Mucosa of descending colon (tissue), 3 donors: ENCODE data around the gene ZNF132. TPM values are rescaled to one million over a fixed set of nuclear protein-coding genes. Genes with fewer than 3 reads are reported as not detected.

ENCODE experiments used
- ATAC-seq: fragments of 200-7000 bp; cut with Tn5 transposase; one replicate; pipeline ENCODE4 v1.9.1; 2020; ENCODE audit warnings: mild to moderate bottlenecking, moderate library complexity
- DNase-seq, 3 donors: peaks; one replicate each; pipeline ENCODE4 v3.0.0-alpha.2; 2020
- H3K36me3 ChIP-seq: fragments of 200-600 bp; one replicate; pipeline ENCODE4 v1.8.0; 2021; ENCODE audit warnings: low read depth, mild to moderate bottlenecking
- H3K4me1 ChIP-seq: fragments of 200-600 bp; one replicate; pipeline ENCODE4 v1.8.0; 2021; ENCODE audit warnings: low read depth, mild to moderate bottlenecking
- H3K4me3 ChIP-seq: fragments of 200-600 bp; one replicate; pipeline ENCODE4 v1.8.0; 2021; ENCODE audit warnings: mild to moderate bottlenecking
- H3K9me3 ChIP-seq: fragments of 200-600 bp; one replicate; pipeline ENCODE4 v1.8.0; 2021; ENCODE audit warnings: mild to moderate bottlenecking
- intact Hi-C, 2 donors: fragments of 100-400 bp; cut with DNase I in 1 of 2; cut with micrococcal nuclease in 1 of 2; formaldehyde crosslinking; loops; one replicate each; pipeline versions ENCODE4 v1.11.0 to v1.11.1; 2022; cut with DNase I, micrococcal nuclease
- total RNA-seq, 3 donors: library from RNA; stranded (reverse); fragmentation: NEBNext Ultra II Directional in 2 of 3; extraction: Animal tissue kit (Norgen Biotek cat#: 25700) in 2 of 3; gene quantifications; one replicate each; pipeline versions ENCODE4 v1.2.1 to v1.2.4, GENCODE V29; 2021 to 2023
- TF ChIP-seq, protein P1 (sequence below): fragments of 200-600 bp; IDR thresholded peaks from one replicate; pipeline ENCODE4 v1.8.0; 2022; ENCODE audit warnings: antibody characterized with exemption, mild to moderate bottlenecking
- donor health status: DM: no; HTN: no; CAD: no; lungs with moderate emphysema.
- donor health status: DM: no; HTN: no; CAD: no.
- donor health status: DM: no; HTN: yes; CAD: no.

Gene ZNF132
- total RNA-seq, 3 donors from 2014 or later: 1.5 to 9.8 (median 5.6) TPM

DNA sequence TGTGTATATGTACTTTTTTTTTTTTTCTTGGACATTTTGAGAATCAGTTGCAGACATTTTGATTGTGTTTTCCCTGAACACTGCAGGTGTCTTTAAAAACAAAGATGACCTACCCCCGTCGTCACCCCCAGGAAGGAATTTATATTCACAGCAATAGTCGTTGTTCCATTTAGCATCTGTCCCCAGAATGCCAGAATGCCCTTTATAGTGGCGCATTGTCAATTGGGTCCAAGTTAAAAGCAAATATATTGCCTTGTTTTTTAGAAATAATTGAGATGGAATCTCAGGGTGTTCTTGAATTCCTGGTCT, 46.3 kb downstream of the ZNF132 start:
- intact Hi-C loops: no loop called here
- peaks cover 12% of the 10 kb centered on the region for H3K4me1 ChIP-seq
- H3K4me3 ChIP-seq: no peak overlapping the region
- ATAC-seq: no peak
- no peaks in the 10 kb centered on the region for H3K9me3 ChIP-seq
- TF ChIP-seq, protein P1, sequence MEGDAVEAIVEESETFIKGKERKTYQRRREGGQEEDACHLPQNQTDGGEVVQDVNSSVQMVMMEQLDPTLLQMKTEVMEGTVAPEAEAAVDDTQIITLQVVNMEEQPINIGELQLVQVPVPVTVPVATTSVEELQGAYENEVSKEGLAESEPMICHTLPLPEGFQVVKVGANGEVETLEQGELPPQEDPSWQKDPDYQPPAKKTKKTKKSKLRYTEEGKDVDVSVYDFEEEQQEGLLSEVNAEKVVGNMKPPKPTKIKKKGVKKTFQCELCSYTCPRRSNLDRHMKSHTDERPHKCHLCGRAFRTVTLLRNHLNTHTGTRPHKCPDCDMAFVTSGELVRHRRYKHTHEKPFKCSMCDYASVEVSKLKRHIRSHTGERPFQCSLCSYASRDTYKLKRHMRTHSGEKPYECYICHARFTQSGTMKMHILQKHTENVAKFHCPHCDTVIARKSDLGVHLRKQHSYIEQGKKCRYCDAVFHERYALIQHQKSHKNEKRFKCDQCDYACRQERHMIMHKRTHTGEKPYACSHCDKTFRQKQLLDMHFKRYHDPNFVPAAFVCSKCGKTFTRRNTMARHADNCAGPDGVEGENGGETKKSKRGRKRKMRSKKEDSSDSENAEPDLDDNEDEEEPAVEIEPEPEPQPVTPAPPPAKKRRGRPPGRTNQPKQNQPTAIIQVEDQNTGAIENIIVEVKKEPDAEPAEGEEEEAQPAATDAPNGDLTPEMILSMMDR: no peak
- no peak for DNase-seq
- peaks cover 8% of the 10 kb centered on the region for H3K36me3 ChIP-seq

DNA sequence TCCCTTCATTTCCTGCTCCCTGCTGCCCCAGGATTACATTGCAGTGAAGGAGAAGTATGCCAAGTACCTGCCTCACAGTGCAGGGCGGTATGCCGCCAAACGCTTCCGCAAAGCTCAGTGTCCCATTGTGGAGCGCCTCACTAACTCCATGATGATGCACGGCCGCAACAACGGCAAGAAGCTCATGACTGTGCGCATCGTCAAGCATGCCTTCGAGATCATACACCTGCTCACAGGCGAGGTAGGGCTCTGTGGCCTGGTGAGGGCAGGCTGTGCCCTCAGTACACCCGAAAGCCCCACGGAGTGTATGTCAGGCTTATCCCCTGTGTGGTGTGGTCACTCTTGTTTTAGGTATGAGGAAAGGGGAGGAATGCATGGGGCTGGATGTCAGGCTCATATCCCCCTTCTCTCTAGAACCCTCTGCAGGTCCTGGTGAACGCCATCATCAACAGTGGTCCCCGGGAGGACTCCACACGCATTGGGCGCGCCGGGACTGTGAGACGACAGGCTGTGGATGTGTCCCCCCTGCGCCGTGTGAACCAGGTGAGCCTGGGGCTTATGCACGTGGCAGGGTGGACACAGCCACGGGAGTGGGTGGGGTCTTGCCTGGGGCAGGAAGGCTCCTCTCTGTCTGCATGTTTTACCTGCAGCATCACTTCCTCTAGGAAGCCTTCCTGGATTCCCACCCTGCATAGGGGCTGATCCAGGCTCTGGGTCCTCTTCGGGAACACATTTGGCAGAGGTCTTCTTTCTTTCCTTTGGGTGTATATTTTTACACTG, 46.8 kb downstream of the ZNF132 start:
- Histone ChIP-seq H3K36me3 (peaks cover 8% of the 10 kb centered on the region), H3K4me1 (peaks cover 14% of the 10 kb centered on the region), H3K9me3 (no peaks in the 10 kb centered on the region), H3K4me3 (no peak overlapping the region)
- intact Hi-C loops: no loop called here
- TF ChIP-seq, protein P1: no peak
- ATAC-seq (no peak), DNase-seq (no peak)

DNA sequence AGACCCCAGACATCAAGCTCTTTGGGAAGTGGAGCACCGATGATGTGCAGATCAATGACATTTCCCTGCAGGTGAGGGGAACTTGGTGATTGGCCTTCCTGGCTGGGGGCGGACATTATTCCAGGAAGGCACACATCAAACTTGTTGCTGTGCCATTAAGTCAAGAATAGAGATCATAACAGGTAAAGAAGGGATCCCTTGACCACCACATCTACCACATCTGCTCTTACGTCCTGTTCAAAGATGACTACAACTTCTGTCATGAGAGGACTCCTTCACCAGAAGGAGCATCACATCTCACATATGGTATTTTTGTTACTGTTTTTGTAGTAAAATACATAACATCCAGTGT, 51.8 kb downstream of the ZNF132 start:
- ATAC-seq: no peak
- peaks cover 7% of the 10 kb centered on the region for H3K36me3 ChIP-seq
- no peak for DNase-seq
- no peak overlapping the region for H3K4me3 ChIP-seq
- H3K4me1 ChIP-seq: peaks cover 17% of the 10 kb centered on the region
- intact Hi-C loops: no loop called here
- TF ChIP-seq, protein P1: no peak
- H3K9me3 ChIP-seq: no peaks in the 10 kb centered on the region

DNA sequence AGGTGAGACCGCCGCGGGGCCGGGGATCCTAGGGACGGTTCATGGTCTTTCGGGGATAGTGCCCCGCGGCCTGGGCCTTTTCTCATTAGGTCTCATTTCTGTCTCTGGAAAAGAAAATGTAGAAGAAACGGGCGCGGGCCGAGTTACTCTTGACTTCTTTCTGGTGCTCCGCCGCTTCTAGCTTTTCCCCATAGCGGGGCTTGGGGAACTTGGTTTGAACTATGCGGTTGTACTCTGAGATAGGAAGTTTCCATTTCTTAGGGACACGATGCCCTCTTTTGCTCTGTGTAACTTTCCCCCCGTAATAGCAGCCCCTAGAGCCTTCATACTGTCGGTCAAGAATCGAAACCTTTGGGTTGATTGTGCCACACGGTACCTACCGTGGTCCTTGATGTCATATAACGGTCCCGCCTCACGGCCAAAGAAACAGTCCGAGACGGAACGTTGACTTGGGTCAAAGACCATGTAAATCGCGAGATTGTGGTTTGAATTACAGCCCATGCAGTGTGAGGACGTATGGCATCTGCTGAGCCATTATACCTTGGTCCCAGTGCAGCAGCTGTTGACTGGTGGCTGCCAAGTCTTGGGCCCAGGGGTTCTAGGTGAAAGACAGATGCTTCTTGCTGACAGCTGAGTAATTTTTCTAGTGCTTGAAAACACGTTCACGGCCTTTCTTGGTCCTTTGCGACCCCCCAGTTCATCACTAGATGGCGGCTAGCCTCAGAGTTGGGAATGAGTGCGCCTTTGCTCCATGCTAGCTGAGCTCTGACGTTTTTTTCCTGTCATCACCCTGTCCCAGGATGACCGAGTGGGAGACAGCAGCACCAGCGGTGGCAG, 52.4 kb downstream of the ZNF132 start:
- Histone ChIP-seq H3K4me1 (peaks cover 17% of the 10 kb centered on the region), H3K4me3 (peak overlapping the region; percentile 42), H3K36me3 (peaks cover under 1% of the 10 kb centered on the region), H3K9me3 (no peaks in the 10 kb centered on the region)
- DNase-seq (no peak), ATAC-seq (no peak)
- intact Hi-C loops: no loop called here
- TF ChIP-seq, protein P1: no peak

DNA sequence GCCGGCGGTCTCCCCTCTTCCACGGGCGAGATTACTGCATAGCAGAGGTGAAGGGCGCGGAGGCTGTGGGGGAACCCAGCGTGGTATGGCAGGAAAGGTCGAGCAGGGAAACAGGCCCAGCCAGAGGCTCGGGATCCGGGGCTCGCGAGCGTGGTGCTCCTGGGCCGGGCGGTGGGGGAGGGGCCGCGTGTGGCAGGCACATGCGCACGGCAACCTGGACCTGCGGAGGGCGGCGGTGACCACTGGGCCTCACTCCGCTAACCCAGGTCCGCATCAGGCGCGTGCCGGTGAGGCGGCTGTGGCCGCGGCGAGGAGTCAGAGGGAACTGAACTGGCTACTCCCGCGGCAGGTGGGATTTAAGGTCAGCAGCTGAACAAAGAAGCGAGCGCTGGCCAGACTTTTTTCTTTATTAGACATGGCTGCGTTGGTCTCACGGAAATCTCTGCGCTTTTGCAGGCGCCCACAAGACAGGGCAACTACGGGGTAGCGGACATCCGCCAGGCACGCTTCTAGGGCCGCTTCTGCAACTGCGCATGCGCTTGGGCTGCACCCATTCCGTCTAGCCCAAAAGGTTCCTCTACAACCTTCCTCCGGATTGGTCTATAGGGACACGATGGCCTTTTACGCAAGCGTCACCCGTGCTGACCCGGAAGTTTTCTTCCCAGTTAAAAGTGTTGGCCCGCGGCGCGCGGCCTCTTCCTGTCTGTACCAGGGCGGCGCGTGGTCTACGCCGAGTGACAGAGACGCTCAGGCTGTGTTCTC, 53.2 kb downstream of the ZNF132 start, which contains the start of gene RPS5:
Gene RPS5, plus strand, starts transcription at position 694 of the 762 bp plus-strand sequence. CDS start 869 bp downstream, outside the sequence.
- peak; percentile 95 for ATAC-seq
- Histone ChIP-seq H3K4me3 (peak within 1 kb of the TSS; percentile 42), H3K9me3 (no peaks in the 10 kb centered on the region), H3K4me1 (peaks cover 19% of the 10 kb centered on the region), H3K36me3 (no peaks in the 10 kb centered on the region)
- TF ChIP-seq, protein P1: no peak
- intact Hi-C loops: no loop called here
- peak; percentile 96 to 98 (median 97) for DNase-seq
